Measurements from ENCODE around the gene KRTAP4-1. TPM values are rescaled to one million over a fixed set of nuclear protein-coding genes. Genes with fewer than 3 reads are reported as not detected.
"Not testable (repeated sequence)": the region's sequence is repeated elsewhere in the genome, so short reads cannot be mapped to it uniquely, and the experiment has no call there.

The KRTAP4-1 gene
- total RNA-seq, 2 donors from 2014 or later: not detected

DNA sequence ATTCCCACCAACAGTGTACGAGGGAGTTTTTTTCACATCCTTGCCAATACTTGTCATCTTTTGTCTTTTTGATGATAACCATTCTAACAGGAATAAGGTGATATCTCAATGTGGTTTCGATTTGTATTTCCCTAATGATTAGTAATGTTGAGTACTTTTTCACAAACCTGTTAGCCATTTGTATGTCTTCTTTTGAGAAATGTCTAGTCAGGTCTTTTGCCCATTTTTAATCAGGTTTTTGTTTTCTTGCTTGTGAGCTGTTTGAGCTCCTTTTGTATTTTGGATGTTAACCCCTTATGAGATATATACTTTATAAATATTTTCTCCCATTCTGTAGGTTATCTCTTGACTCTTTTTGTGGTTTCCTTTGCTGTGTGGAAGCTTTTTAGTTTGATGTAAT is 33.2 kb downstream of the KRTAP4-1 start:
- Histone ChIP-seq H3K27ac (no peak overlapping the region), H3K27me3 (replicated peaks; ENCODE audit: insufficient read depth) (no peaks in the 10 kb centered on the region), H3K9me3 (no peaks in the 10 kb centered on the region), H3K4me3 (no peak overlapping the region), H3K36me3 (no peaks in the 10 kb centered on the region), H3K4me1 (ENCODE audit: control insufficient read depth in 1 of 2, low read depth in 2 of 2) (no peaks in the 10 kb centered on the region)
- no peak for ATAC-seq (ENCODE audit: insufficient number of reproducible peaks, low FRiP score, low read depth)
- no peak for DNase-seq (ENCODE audit: low spot score)
- TF ChIP-seq, protein P1, sequence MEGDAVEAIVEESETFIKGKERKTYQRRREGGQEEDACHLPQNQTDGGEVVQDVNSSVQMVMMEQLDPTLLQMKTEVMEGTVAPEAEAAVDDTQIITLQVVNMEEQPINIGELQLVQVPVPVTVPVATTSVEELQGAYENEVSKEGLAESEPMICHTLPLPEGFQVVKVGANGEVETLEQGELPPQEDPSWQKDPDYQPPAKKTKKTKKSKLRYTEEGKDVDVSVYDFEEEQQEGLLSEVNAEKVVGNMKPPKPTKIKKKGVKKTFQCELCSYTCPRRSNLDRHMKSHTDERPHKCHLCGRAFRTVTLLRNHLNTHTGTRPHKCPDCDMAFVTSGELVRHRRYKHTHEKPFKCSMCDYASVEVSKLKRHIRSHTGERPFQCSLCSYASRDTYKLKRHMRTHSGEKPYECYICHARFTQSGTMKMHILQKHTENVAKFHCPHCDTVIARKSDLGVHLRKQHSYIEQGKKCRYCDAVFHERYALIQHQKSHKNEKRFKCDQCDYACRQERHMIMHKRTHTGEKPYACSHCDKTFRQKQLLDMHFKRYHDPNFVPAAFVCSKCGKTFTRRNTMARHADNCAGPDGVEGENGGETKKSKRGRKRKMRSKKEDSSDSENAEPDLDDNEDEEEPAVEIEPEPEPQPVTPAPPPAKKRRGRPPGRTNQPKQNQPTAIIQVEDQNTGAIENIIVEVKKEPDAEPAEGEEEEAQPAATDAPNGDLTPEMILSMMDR (IDR thresholded peaks at IDR 0.05): no peak

DNA sequence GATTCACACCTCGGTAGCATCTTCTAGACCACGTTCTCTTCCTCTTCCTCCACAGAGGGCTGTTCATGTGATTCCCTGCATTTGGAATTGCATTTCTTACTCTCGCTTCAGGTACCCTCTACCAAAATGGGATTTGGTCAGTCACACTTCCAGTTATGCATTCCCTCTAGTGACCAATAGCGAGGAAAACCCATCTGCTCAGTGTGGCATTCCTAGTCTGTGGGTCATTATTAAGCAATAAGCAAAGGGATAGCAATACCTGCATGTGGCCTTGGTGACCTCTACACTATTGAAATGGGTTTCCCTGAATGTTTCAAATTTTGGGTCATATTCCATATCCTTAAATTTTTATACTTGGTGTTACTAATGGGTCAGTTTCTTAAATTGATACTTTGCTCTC is 34.7 kb downstream of the KRTAP4-1 start:
- Histone ChIP-seq H3K4me1 (ENCODE audit: control insufficient read depth in 1 of 2, low read depth in 2 of 2) (no peaks in the 10 kb centered on the region), H3K9me3 (no peaks in the 10 kb centered on the region), H3K27me3 (replicated peaks; ENCODE audit: insufficient read depth) (no peaks in the 10 kb centered on the region), H3K4me3 (no peak overlapping the region), H3K36me3 (no peaks in the 10 kb centered on the region), H3K27ac (no peak overlapping the region)
- TF ChIP-seq, protein P1 (IDR thresholded peaks at IDR 0.05): no peak
- ATAC-seq (ENCODE audit: insufficient number of reproducible peaks, low FRiP score, low read depth) (no peak), DNase-seq (ENCODE audit: low spot score) (no peak)

DNA sequence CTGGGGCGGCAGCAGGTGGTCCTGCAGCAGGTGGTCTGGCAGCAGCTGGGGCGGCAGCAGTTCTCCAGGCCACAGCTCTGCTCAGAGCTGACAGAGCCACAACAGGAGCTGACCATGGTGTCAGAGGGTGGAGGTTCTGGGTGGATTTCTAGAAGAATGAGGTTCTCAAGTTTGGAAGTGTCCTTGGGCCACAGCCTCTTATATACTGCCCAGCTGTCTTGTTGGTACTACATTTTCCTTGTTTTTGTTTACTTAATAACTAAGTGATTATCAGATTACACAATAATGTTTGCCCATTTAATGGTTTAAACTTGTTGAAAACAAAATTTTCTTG is 35.1 kb downstream of the KRTAP4-1 start, which contains the start of gene KRTAP4-5:
Gene KRTAP4-5 (minus strand): TSS at position 174 of the 334 bp plus-strand sequence. CDS start 58 bp downstream, at position 116.
- DNase-seq (ENCODE audit: low spot score): no peak
- TF ChIP-seq, protein P1 (IDR thresholded peaks at IDR 0.05): no peak
- no peaks in the 10 kb centered on the region for H3K36me3 ChIP-seq
- no peaks in the 10 kb centered on the region for H3K9me3 ChIP-seq
- no peak within 1 kb of the TSS for H3K27ac ChIP-seq
- no peak for ATAC-seq (ENCODE audit: insufficient number of reproducible peaks, low FRiP score, low read depth)
- no peaks in the 10 kb centered on the region for H3K4me1 ChIP-seq (ENCODE audit: control insufficient read depth in 1 of 2, low read depth in 2 of 2)
- H3K4me3 ChIP-seq: no peak within 1 kb of the TSS
- no peaks in the 10 kb centered on the region for H3K27me3 ChIP-seq (replicated peaks; ENCODE audit: insufficient read depth)

DNA sequence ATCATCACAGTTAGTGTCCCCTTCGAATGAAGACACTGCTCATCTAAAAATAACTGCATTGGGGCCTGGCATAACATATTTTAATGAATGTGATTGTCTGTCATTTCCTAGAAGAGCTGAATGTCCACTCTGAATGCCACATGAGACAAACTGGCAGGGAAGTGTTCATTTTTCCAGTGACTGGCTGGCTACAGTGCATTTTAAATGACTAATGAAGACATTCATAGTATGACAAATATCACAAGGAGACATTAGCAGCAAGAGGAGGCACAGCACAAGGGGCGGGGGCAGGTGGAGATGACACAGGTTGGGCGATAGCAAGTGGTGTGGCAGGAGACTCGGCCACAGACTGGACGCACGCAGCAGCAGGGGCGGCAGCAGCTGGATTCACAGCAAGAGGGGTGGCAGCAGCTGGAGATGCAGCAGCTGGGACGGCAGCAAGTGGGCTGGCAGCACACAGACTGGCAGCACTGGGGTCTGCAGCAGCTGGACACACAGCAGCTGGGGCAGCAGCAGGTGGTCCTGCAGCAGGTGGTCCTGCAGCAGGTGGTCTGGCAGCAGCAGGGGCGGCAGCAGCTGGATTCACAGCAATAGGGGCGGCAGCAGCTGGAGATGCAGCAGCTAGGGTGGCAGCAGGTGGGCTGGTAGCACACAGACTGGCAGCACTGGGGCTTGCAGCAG is 35.6 kb downstream of the KRTAP4-1 start:
- not testable (repeated sequence) for H3K4me3 ChIP-seq; H3K27me3 ChIP-seq (replicated peaks; ENCODE audit: insufficient read depth)

DNA sequence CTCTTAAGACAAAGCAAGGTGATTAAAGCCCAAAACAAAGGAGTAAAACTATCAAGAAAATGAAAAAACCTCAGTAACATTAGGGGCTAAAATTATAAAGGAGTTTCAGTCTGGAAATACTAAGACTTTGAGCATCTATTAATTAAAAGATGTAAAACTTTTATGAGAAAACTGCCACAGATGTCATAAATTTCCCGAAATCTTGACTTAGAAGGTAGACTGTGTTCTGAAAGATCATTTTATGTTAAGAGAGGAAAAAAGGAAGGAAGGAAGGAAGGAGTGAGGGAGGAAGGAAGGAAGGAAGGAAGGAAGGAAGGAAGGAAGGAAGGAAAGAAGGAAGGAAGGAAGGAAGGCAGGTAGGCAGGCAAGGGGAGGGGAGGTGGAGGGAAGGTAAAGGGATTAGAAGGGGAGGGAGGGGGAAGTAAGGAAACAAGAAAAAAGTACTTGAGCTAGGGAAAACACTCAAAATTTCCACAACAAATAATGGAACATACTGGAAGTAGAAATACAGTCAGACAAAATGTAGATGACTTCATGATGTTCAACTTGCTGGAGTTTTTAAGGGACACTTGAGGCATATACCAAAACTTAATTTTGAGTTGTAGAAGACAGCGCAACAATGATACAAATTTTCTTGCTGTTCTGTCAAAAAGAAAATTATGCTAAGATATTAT is 37.0 kb downstream of the KRTAP4-1 start:
- DNase-seq (ENCODE audit: low spot score) (no peak), ATAC-seq (ENCODE audit: insufficient number of reproducible peaks, low FRiP score, low read depth) (no peak)
- no peaks in the 10 kb centered on the region for H3K36me3 ChIP-seq
- H3K27ac ChIP-seq: no peak overlapping the region
- H3K4me3 ChIP-seq: no peak overlapping the region
- no peaks in the 10 kb centered on the region for H3K27me3 ChIP-seq (replicated peaks; ENCODE audit: insufficient read depth)
- TF ChIP-seq, protein P1 (IDR thresholded peaks at IDR 0.05): no peak
- H3K4me1 ChIP-seq (ENCODE audit: control insufficient read depth in 1 of 2, low read depth in 2 of 2): no peaks in the 10 kb centered on the region
- H3K9me3 ChIP-seq: peaks cover 5% of the 10 kb centered on the region

More for the DNA sequence above, 35.6 kb downstream of the KRTAP4-1 start:
- not testable (repeated sequence) for H3K27ac ChIP-seq; DNase-seq (ENCODE audit: low spot score); H3K36me3 ChIP-seq; H3K4me1 ChIP-seq (ENCODE audit: control insufficient read depth in 1 of 2, low read depth in 2 of 2); H3K9me3 ChIP-seq; ATAC-seq (ENCODE audit: insufficient number of reproducible peaks, low FRiP score, low read depth)
